Ascending aorta (tissue), 2 donors: Measurements from ENCODE around the gene PPARGC1A. TPM values are rescaled to one million over a fixed set of nuclear protein-coding genes. Genes with fewer than 3 reads are reported as not detected.
A peak's percentile ranks its signal among the peaks of the same experiment; 100 is the strongest.

Source experiments
- DNase-seq, 2 donors: peaks; one replicate each; pipeline ENCODE4 v3.0.0-alpha.2; 2019; ENCODE audit warnings: low spot score in 2 of 2
- H3K27ac ChIP-seq, 2 donors: fragments of 200-600 bp; sonication (generic); one replicate each; pipeline ENCODE4 v1.5.1; 2016 to 2017; ENCODE audit warnings: mild to moderate bottlenecking in 1 of 2
- H3K27me3 ChIP-seq: fragments of 200-600 bp; sonication (generic); one replicate; pipeline ENCODE4 v1.5.1; 2017
- H3K36me3 ChIP-seq, 2 donors: fragments of 200-600 bp; sonication (generic); one replicate each; pipeline ENCODE4 v1.5.1; 2016
- H3K4me1 ChIP-seq, 2 donors: fragments of 200-600 bp; sonication (generic); one replicate each; pipeline ENCODE4 v1.5.1; 2016 to 2017; ENCODE audit warnings: mild to moderate bottlenecking in 1 of 2
- H3K4me3 ChIP-seq, 2 donors: fragments of 200-600 bp; sonication (generic); one replicate each; pipeline ENCODE4 v1.5.1; 2016 to 2017; ENCODE audit warnings: mild to moderate bottlenecking in 1 of 2
- H3K9me3 ChIP-seq, 2 donors: fragments of 200-600 bp; sonication (generic); one replicate each; pipeline ENCODE4 v1.5.1; 2016
- CTCF ChIP-seq, 3 experiments: fragments of 200-600 bp in 2 of 3; fragments of 450-650 bp in 1 of 3; sonication (generic) in 2 of 3; IDR thresholded peaks; one replicate each; pipeline ENCODE4 v1.5.1; 2016 to 2019; ENCODE audit warnings: antibody characterized with exemption in 3 of 3, mild to moderate bottlenecking in 1 of 3, moderate library complexity in 1 of 3
- intact Hi-C: fragments of 100-400 bp; cut with DNase I; formaldehyde crosslinking; loops from one replicate; pipeline ENCODE4 v1.15.1; 2023
- total RNA-seq: library from RNA; depleted of rRNA; stranded (reverse); fragments of >200 nt; gene quantifications from one replicate; pipeline ENCODE4 v1.1.0, GENCODE V29; 2016

PPARGC1A gene, protein sequence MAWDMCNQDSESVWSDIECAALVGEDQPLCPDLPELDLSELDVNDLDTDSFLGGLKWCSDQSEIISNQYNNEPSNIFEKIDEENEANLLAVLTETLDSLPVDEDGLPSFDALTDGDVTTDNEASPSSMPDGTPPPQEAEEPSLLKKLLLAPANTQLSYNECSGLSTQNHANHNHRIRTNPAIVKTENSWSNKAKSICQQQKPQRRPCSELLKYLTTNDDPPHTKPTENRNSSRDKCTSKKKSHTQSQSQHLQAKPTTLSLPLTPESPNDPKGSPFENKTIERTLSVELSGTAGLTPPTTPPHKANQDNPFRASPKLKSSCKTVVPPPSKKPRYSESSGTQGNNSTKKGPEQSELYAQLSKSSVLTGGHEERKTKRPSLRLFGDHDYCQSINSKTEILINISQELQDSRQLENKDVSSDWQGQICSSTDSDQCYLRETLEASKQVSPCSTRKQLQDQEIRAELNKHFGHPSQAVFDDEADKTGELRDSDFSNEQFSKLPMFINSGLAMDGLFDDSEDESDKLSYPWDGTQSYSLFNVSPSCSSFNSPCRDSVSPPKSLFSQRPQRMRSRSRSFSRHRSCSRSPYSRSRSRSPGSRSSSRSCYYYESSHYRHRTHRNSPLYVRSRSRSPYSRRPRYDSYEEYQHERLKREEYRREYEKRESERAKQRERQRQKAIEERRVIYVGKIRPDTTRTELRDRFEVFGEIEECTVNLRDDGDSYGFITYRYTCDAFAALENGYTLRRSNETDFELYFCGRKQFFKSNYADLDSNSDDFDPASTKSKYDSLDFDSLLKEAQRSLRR
- total RNA-seq, result 1.7 TPM

DNA sequence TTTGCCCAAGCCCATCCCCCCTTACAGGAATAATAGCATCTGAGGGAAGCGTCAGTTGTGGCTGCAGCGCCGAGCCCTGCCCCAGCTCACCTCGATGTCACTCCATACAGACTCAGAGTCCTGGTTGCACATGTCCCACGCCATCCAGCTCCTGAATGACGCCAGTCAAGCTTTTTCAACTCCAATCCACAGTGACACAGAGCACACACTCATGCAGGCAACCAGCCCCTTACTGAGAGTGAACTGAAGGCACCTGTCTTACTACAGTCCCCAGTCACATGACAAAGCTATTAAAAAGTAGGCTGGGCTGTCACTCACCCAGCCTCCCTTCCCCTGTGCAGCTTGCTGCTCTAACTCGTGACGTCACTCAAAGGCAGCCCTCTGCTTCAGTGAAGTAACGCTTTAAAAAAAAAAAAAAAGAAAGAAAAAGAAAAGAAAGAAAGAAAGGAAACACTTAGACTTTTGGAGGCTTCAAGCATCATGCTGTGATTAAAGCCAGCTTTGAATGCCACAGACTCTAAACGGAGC lies at the start of gene PPARGC1A:
TSS of gene PPARGC1A (minus strand) at position 234 of the 528 bp plus-strand sequence. CDS start at position 144, 90 bp downstream.
- H3K36me3 ChIP-seq, result no peaks in the 10 kb centered on the region
- peak in 1 of 2 donors; percentile 68 for DNase-seq
- H3K27ac ChIP-seq, result peak within 1 kb of the TSS; percentile 2 to 55
- peak within 1 kb of the TSS; percentile 53 to 58 for H3K4me3 ChIP-seq
- TF ChIP-seq CTCF (IDR thresholded peaks at IDR 0.05), result no peak
- no peaks in the 10 kb centered on the region for H3K4me1 ChIP-seq
- no peaks in the 10 kb centered on the region for H3K27me3 ChIP-seq
- no peaks in the 10 kb centered on the region for H3K9me3 ChIP-seq
- intact Hi-C loops, result no loop called here

DNA sequence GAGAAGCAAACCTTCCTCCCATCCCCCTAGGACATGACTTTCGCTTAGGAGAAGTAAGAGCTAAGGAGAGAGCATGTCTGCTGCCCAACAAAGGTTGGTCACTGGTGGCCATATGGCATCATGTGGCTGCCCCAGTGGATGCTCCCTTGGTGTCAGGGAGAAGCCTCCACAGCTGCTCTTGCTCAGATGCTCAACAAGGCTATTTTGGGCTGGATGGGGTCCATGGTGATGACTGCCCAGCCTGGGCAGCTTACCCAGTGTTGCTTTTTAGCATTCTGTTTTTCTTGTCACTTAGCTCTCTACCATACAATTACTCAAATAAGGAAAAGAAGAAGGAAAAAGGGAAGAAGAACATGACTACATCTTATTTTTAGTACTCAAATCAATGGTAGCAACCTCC lies 48.9 kb upstream of the PPARGC1A start:
- no peaks in the 10 kb centered on the region for H3K9me3 ChIP-seq
- DNase-seq, result no peak
- intact Hi-C loops, result no loop called here
- no peak for TF ChIP-seq CTCF (IDR thresholded peaks at IDR 0.05)
- H3K4me3 ChIP-seq, result no peak overlapping the region
- no peaks in the 10 kb centered on the region for H3K4me1 ChIP-seq
- no peaks in the 10 kb centered on the region for H3K36me3 ChIP-seq
- no peaks in the 10 kb centered on the region for H3K27me3 ChIP-seq
- H3K27ac ChIP-seq, result no peak overlapping the region

DNA sequence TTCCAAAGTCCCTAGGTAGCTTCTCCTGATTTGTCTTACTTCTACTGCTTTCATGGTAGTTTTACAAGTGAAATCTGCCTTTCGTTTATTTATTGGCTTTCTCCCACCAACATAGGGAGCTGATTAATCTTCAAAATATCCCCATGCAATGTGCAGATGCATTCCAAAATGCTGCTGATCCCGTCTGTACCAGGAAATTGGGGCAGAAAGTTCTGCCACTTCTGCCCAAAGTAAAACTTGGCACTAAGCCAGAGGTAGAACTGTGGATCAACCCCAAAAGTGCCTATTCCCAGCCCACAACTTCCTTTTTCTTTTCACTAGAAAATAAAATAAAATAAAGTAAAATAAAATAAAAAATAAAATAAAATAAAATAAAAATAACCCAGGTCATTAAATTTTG lies 47.3 kb upstream of the PPARGC1A start:
- intact Hi-C loops, result no loop called here
- TF ChIP-seq CTCF (IDR thresholded peaks at IDR 0.05), result no peak
- Histone ChIP-seq H3K4me3 (no peak overlapping the region), H3K27me3 (no peaks in the 10 kb centered on the region), H3K9me3 (no peaks in the 10 kb centered on the region), H3K4me1 (no peaks in the 10 kb centered on the region), H3K27ac (no peak overlapping the region), H3K36me3 (no peaks in the 10 kb centered on the region)
- no peak for DNase-seq

DNA sequence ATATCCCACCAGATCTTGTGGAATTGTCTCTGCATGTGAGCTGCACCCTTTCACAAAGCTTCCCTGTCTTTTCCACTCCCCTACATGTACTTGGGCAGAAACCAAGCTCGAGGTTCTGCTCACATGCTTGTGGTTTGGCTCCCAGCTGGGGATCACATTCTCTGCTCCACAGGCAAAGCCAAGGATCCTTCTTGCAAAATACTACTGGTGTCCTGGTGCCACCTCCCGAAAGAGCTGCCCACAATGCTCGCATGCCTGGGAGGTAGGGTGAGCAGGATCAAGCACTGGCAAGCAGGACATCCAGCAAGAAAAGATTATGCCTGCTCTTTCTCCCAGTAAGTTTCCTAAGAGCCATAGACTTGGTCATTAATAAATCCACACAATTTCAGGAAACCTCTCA lies 45.1 kb upstream of the PPARGC1A start:
- peak in 1 of 2 donors; percentile 67 for DNase-seq
- intact Hi-C loops, result no loop called here
- H3K9me3 ChIP-seq, result no peaks in the 10 kb centered on the region
- H3K36me3 ChIP-seq, result no peaks in the 10 kb centered on the region
- H3K27me3 ChIP-seq, result no peaks in the 10 kb centered on the region
- no peak overlapping the region for H3K27ac ChIP-seq
- no peaks in the 10 kb centered on the region for H3K4me1 ChIP-seq
- no peak for TF ChIP-seq CTCF (IDR thresholded peaks at IDR 0.05)
- H3K4me3 ChIP-seq, result no peak overlapping the region

GRCh38 chr4:23934223-23934622 lies 44.4 kb upstream of the PPARGC1A start:
- Histone ChIP-seq H3K36me3 (no peaks in the 10 kb centered on the region), H3K27ac (no peak overlapping the region), H3K4me1 (no peaks in the 10 kb centered on the region), H3K4me3 (no peak overlapping the region), H3K9me3 (no peaks in the 10 kb centered on the region), H3K27me3 (no peaks in the 10 kb centered on the region)
- DNase-seq, result no peak
- intact Hi-C loops, result no loop called here
- TF ChIP-seq CTCF (IDR thresholded peaks at IDR 0.05), result no peak
